B cell (primary cell): ENCODE measurements around the gene CCHCR1.

Experiments used
- CTCF ChIP-seq: fragments of 200-600 bp; IDR thresholded peaks from one replicate; pipeline ENCODE4 v1.8.0; 2022; ENCODE audit warnings: antibody characterized with exemption, mild to moderate bottlenecking
- EZH2 ChIP-seq: IDR thresholded peaks from 2 replicates; pipeline ENCODE4 v1.6.1; 2012; ENCODE audit warnings: borderline replicate concordance, low read depth, mild to moderate bottlenecking, moderate library complexity, low read length; ENCODE audit not compliant: insufficient read depth, poor library complexity, severe bottlenecking

GRCh38 chr6:31113861-31114540, 43.6 kb downstream of the CCHCR1 start:
- TF ChIP-seq CTCF: no peak
- TF ChIP-seq EZH2: no peak
